ENCODE measurements around the gene SAXO1. TPM values are rescaled to one million over a fixed set of nuclear protein-coding genes. Genes with fewer than 3 reads are reported as not detected.

The SAXO1 gene
- total RNA-seq, 1 experiment from 2014 or later = not detected

- Histone ChIP-seq H3K9me3 (ENCODE audit: control insufficient read depth, insufficient read depth, low read depth, low read length) (no peaks in the 10 kb centered on the region), H3K36me3 (ENCODE audit: control insufficient read depth, insufficient read depth, low read length) (no peaks in the 10 kb centered on the region), H3K27me3 (ENCODE audit: control insufficient read depth, insufficient read depth, low read length) (no peaks in the 10 kb centered on the region), H3K4me1 (ENCODE audit: control insufficient read depth, insufficient read depth, low read length) (no peaks in the 10 kb centered on the region), H3K4me3 (ENCODE audit: low read depth in 2 of 2, low read length in 2 of 2) (no peak overlapping the region), H3K27ac (ENCODE audit: low read length) (no peak overlapping the region)
- in situ Hi-C loops (cut with HindIII; ENCODE audit: low pct_unique_long_range_greater_than_20kb, low sequenced_read_pairs) (no loop called here), intact Hi-C loops (cut with micrococcal nuclease; ENCODE audit: unreplicated experiment) (no loop called here)
- BruUV-seq (replicated peaks) = no TSS peak
- no peak for ATAC-seq
- ChIA-PET POLR2A (no interaction called here), CTCF (no interaction called here)
- no peak for DNase-seq (ENCODE audit: low read depth, low spot score)
- TF ChIP-seq CTCF (IDR thresholded peaks at IDR 0.05) = no peak
- no peak for TF ChIP-seq SIN3A (IDR thresholded peaks at IDR 0.05; ENCODE audit: borderline replicate concordance, insufficient read depth, low read depth, low read length)
These were observed 85.1 kb downstream of the SAXO1 start for GRCh38 chr9:18947892-18948339.

- in situ Hi-C loops (cut with HindIII; ENCODE audit: low pct_unique_long_range_greater_than_20kb, low sequenced_read_pairs) = no loop called here
- no peaks in the 10 kb centered on the region for H3K9me3 ChIP-seq (ENCODE audit: control insufficient read depth, insufficient read depth, low read depth, low read length)
- no peak overlapping the region for H3K27ac ChIP-seq (ENCODE audit: low read length)
- BruUV-seq (replicated peaks) = no TSS peak
- ChIA-PET CTCF (no interaction called here), POLR2A (no interaction called here)
- ATAC-seq = no peak
- H3K4me3 ChIP-seq (ENCODE audit: low read depth in 2 of 2, low read length in 2 of 2) = no peak overlapping the region
- no peaks in the 10 kb centered on the region for H3K36me3 ChIP-seq (ENCODE audit: control insufficient read depth, insufficient read depth, low read length)
- no peak for DNase-seq (ENCODE audit: low read depth, low spot score)
- intact Hi-C loops (cut with micrococcal nuclease; ENCODE audit: unreplicated experiment) = no loop called here
- H3K4me1 ChIP-seq (ENCODE audit: control insufficient read depth, insufficient read depth, low read length) = no peaks in the 10 kb centered on the region
- TF ChIP-seq REST (IDR thresholded peaks at IDR 0.05; ENCODE audit: insufficient read depth in 1 of 2, low read depth in 2 of 2, low read length in 1 of 2) (no peak), CTCF (IDR thresholded peaks at IDR 0.05) (no peak), TCF7L2 (IDR thresholded peaks at IDR 0.05; ENCODE audit: low read depth, low read length) (no peak), SIN3A (IDR thresholded peaks at IDR 0.05; ENCODE audit: borderline replicate concordance, insufficient read depth, low read depth, low read length) (no peak), POLR2AphosphoS5 (IDR thresholded peaks at IDR 0.05; ENCODE audit: low read depth, low read length) (no peak)
- H3K27me3 ChIP-seq (ENCODE audit: control insufficient read depth, insufficient read depth, low read length) = no peaks in the 10 kb centered on the region
These were observed 90.2 kb downstream of the SAXO1 start for GRCh38 chr9:18942801-18943200.
